ENCODE data around the gene CEND1. TPM values are rescaled to one million over a fixed set of nuclear protein-coding genes. Genes with fewer than 3 reads are reported as not detected.

Gene CEND1
- total and polyA plus RNA-seq, 3 donors from 2014 or later, result 0.50 to 2.1 (median 1.0) TPM

DNA sequence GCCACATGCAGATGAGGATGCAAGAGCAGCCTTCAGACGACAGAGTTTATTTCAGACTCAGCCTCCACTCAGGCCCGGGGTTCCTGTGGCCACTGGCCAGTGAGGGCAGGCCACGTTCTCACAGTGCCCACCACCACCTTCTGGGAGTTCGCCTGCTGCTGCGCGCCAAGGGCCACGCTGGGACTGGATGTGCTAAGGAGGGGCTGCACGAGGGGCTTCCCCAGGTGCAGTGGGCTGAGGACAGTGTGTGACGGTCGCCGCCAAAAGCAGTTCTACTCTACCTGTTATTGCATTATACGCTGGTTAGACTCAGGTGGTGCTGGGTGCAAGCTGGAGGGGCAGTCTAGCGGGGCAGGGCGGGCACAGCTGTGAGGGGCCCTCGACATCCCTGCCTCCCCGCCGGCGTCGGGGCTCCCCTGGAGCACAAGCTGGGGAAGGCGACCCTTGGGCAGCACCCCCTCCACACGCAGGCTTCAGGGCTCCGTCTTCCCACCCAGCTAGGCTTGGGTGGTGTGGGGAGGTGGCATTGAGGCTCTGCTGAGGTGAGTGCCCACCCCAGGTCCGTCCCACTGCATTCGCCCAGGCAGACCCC lies 2.7 kb downstream of the CEND1 start:
- WGBS, 2 donors, result 90 to 93% methylated on average over 8 to 24 of the region's 24 CpGs

DNA sequence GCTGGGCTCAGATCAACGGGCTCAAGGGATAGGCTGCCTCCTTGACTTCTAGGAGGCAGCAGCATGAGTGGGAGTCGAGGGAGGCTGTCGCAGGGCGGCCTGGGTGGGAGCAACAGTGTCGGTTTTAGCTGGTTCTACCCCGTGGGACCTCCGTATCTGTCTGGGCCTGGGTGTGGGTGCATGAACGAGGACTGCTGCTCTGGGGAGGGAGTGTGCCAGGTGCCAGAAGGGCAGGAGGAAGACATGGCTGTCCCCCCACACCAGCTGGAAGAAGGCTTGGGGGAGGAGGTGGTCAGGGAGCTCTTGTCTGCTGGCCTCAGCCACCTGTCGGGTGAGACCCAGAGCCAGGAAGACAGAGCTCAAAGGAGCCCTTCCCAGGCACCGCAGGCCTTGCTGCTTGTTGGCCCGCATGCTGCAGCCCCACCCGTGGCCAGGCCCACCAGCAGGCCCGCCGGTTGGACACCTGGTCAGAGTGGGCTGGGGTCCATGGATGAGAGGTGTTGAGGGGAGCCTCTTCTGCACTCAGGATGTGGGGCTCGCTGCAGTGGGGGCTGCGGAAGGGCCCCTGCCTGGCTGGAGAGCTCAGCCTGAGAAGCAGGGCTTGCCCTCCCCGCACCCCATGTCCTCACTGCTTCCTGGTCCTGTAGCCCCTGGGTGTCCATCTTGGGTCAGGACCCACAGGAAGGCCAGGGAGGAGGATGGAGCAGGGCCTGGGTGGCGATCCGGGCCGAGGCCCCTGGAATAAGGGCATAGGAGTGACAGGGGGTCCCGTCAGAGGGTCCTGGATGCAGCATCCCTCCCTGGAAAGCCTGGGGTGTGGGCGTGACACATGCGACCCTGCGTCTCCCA lies 3.4 kb downstream of the CEND1 start:
- Histone ChIP-seq H3K4me1 (no peaks in the 10 kb centered on the region), H3K27ac (no peak overlapping the region), H3K36me3 (ENCODE audit: low read depth, missing control alignments) (no peaks in the 10 kb centered on the region), H3K4me3 (no peak overlapping the region), H3K9me3 (no peaks in the 10 kb centered on the region), H3K27me3 (no peaks in the 10 kb centered on the region)
- intact Hi-C loops (cut with DNase I; ENCODE audit: low total_unique reads), result no loop called here
- peak; percentile 41 for DNase-seq
- TF ChIP-seq, protein P1, sequence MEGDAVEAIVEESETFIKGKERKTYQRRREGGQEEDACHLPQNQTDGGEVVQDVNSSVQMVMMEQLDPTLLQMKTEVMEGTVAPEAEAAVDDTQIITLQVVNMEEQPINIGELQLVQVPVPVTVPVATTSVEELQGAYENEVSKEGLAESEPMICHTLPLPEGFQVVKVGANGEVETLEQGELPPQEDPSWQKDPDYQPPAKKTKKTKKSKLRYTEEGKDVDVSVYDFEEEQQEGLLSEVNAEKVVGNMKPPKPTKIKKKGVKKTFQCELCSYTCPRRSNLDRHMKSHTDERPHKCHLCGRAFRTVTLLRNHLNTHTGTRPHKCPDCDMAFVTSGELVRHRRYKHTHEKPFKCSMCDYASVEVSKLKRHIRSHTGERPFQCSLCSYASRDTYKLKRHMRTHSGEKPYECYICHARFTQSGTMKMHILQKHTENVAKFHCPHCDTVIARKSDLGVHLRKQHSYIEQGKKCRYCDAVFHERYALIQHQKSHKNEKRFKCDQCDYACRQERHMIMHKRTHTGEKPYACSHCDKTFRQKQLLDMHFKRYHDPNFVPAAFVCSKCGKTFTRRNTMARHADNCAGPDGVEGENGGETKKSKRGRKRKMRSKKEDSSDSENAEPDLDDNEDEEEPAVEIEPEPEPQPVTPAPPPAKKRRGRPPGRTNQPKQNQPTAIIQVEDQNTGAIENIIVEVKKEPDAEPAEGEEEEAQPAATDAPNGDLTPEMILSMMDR (IDR thresholded peaks at IDR 0.05), result no peak
- no peak for TF ChIP-seq POLR2A (IDR thresholded peaks at IDR 0.05)
- 71 to 76% methylated on average over 10 to 23 of the region's 24 CpGs for WGBS, 2 donors

More for the DNA sequence above, 2.7 kb downstream of the CEND1 start:
- Histone ChIP-seq H3K27me3 (no peaks in the 10 kb centered on the region), H3K36me3 (ENCODE audit: low read depth, missing control alignments) (no peaks in the 10 kb centered on the region), H3K27ac (no peak overlapping the region), H3K4me1 (no peaks in the 10 kb centered on the region), H3K4me3 (no peak overlapping the region), H3K9me3 (no peaks in the 10 kb centered on the region)
- intact Hi-C loops (cut with DNase I; ENCODE audit: low total_unique reads), result no loop called here
- TF ChIP-seq POLR2A (IDR thresholded peaks at IDR 0.05), result no peak
- no peak for DNase-seq

DNA sequence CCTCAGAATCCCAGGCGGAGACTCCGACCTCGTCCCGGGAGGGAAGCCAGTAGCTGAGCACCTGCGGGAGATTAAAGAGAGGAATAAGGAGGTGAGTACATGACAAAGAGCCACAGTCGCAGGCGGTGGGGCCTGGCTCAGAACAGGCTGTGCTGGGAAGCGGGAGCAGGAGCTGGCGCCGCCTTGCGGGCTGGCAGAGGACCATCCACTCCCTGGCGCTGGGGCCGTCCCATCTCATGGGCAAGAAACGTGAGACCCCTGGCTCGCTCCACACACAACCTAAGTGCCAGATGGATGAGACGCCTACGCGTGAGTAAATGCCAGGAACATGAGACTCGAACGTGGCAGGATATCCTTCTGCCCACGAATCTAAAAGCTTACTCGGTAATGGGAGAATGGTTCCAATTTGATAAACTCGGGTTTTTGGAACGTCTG lies 6.3 kb downstream of the CEND1 start:
- DNase-seq, result peak; percentile 55
- H3K36me3 ChIP-seq (ENCODE audit: low read depth, missing control alignments), result no peaks in the 10 kb centered on the region
- H3K27me3 ChIP-seq, result no peaks in the 10 kb centered on the region
- intact Hi-C loops (cut with DNase I; ENCODE audit: low total_unique reads), result no loop called here
- WGBS, 2 donors, result 46 to 52% methylated on average over 24 of the region's 24 CpGs
- H3K4me1 ChIP-seq, result peaks cover under 1% of the 10 kb centered on the region
- H3K9me3 ChIP-seq, result no peaks in the 10 kb centered on the region
- H3K4me3 ChIP-seq, result no peak overlapping the region
- H3K27ac ChIP-seq, result no peak overlapping the region
- TF ChIP-seq POLR2A (IDR thresholded peaks at IDR 0.05), result no peak
- TF ChIP-seq, protein P1 (IDR thresholded peaks at IDR 0.05), result peak; percentile 14 to 63 (median 31)

DNA sequence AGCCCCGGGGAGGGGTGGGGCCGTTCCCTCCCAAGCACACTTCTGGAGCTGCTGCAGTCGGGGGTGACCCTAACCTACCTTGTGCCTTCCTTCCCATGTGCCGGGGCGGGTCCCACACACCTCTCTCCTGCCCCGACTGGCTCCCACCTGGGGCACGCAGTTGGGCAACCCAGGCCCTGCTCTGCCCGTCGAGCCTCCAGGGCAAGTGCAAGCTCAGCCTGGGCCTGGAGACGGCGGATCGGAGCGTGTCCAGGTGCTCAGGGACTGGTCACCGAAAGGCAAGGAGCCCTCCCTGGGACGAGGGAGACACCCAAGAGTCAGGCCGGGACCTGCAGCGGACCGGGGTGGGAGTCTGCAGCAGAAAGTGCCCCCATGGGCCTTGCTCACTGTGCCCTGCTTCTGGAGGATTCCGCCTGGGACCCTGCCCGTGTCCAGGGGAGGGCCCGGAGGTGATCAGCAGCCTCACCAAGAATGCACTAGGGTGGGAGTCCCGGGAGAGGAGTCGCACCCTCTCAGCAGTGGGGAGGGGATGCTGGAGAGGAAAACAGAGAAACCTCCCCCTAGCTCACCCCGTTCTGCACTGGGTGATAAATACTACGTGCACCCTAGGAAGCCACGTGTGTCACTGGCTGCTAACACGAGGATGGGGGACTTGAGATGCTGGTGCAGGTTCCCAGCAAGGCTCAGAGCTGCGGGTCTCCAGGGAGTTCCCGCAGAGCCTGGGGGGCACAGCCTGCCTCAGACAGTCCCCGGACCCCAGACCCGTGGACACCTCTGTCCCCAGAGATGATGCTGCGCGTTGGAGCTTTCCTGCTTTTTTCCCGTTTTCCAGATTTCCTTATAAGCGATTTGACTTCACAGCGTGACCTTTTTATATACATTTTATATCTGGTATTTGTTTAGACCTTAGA lies 7.4 kb downstream of the CEND1 start:
- Histone ChIP-seq H3K36me3 (ENCODE audit: low read depth, missing control alignments) (no peaks in the 10 kb centered on the region), H3K9me3 (no peaks in the 10 kb centered on the region), H3K27me3 (no peaks in the 10 kb centered on the region), H3K4me1 (peaks cover 8% of the 10 kb centered on the region), H3K4me3 (no peak overlapping the region), H3K27ac (no peak overlapping the region)
- WGBS, 2 donors, result 68 to 92% methylated on average over 16 to 31 of the region's 36 CpGs
- intact Hi-C loops (cut with DNase I; ENCODE audit: low total_unique reads), result no loop called here
- DNase-seq, result no peak
- no peak for TF ChIP-seq POLR2A (IDR thresholded peaks at IDR 0.05)
- TF ChIP-seq, protein P1 (IDR thresholded peaks at IDR 0.05), result no peak

Data from testis (tissue), 3 donors.